H1 (cell line): ENCODE measurements around the gene ATP6V0D1. TPM values are rescaled to one million over a fixed set of nuclear protein-coding genes. Genes with fewer than 3 reads are reported as not detected.

ENCODE experiments used
- CTCF ChIA-PET: fragments of 300-600 bp; sonication (Branson Sonifier 250); formaldehyde crosslinking; loops from one replicate; lab custom pipeline; 2021; ENCODE audit not compliant: partially characterized antibody; lab: Charles Lee
- POLR2A ChIA-PET: fragments of 300-600 bp; sonication (Branson Sonifier 250); formaldehyde crosslinking; loops from one replicate; lab custom pipeline; 2021; ENCODE audit warnings: inconsistent platforms; ENCODE audit not compliant: partially characterized antibody; lab: Charles Lee
- DNase-seq, 2 experiments: peaks; one replicate each; pipeline versions ENCODE4 v3.0.0 to v3.0.0-alpha.2; 2010 to 2022; ENCODE audit warnings: low spot score in 2 of 2, low read depth in 1 of 2, mixed read lengths in 1 of 2
- FAIRE-seq: peaks from 2 replicates; lab custom pipeline; 2011; peaks lifted over from hg19 to GRCh38; lab: Jason Lieb, UNC
- H2AFZ ChIP-seq: 2 replicates; pipeline ENCODE4 v1.8.1; 2012; ENCODE audit warnings: low read length, inconsistent platforms
- H2AK5ac ChIP-seq: 2 replicates; pipeline ENCODE4 v1.6.1; 2013; ENCODE audit warnings: low read depth, low read length
- H2BK120ac ChIP-seq: replicated peaks from 2 replicates; pipeline ENCODE3; 2013; ENCODE audit warnings: low read depth, low read length, inconsistent platforms
- H2BK12ac ChIP-seq: 2 replicates; pipeline ENCODE4 v1.6.1; 2013; ENCODE audit warnings: low read depth, low read length
- H2BK15ac ChIP-seq: 2 replicates; pipeline ENCODE4 v1.6.1; 2013; ENCODE audit warnings: low read length
- H2BK20ac ChIP-seq: 2 replicates; pipeline ENCODE4 v1.6.1; 2013; ENCODE audit warnings: low read length
- H2BK5ac ChIP-seq: 2 replicates; pipeline ENCODE4 v1.6.1; 2013; ENCODE audit warnings: low read depth, low read length
- H3K14ac ChIP-seq: 2 replicates; pipeline ENCODE4 v1.6.1; 2013; ENCODE audit warnings: inconsistent platforms; ENCODE audit not compliant: insufficient read length
- H3K18ac ChIP-seq: 2 replicates; pipeline ENCODE4 v1.6.1; 2013; ENCODE audit warnings: low read length; ENCODE audit errors: extremely low read depth
- H3K23ac ChIP-seq: 2 replicates; pipeline ENCODE4 v1.6.1; 2013; ENCODE audit warnings: inconsistent platforms; ENCODE audit not compliant: insufficient read length
- H3K23me2 ChIP-seq: 2 replicates; pipeline ENCODE4 v1.6.1; 2013; ENCODE audit warnings: low read depth, low read length
- H3K27ac ChIP-seq: 2 replicates; pipeline ENCODE4 v1.6.1; 2011; ENCODE audit warnings: low read depth, low read length, inconsistent platforms
- H3K27me3 ChIP-seq, 4 experiments: replicated peaks in 1 of 4; 1 replicate in 1 of 4; 2 replicates in 3 of 4; pipeline versions ENCODE4 v1.6.1 to v1.8.1; 2011 to 2013; ENCODE audit warnings: low read length in 3 of 4, mild to moderate bottlenecking in 3 of 4, inconsistent platforms in 2 of 4, mixed read lengths in 2 of 4, moderate library complexity in 1 of 4; ENCODE audit not compliant: control insufficient read depth in 3 of 4, insufficient read depth in 3 of 4; ENCODE audit errors: extremely low read depth in 1 of 4
- H3K36me3 ChIP-seq, 4 experiments: 2 replicates each; pipeline versions ENCODE4 v1.6.1 to v1.8.1; 2011 to 2013; ENCODE audit warnings: mild to moderate bottlenecking in 4 of 4, low read length in 3 of 4, moderate library complexity in 2 of 4, control low read depth in 1 of 4, inconsistent platforms in 1 of 4; ENCODE audit not compliant: insufficient read depth in 4 of 4, control insufficient read depth in 2 of 4
- H3K4ac ChIP-seq: replicated peaks from 2 replicates; pipeline ENCODE3; 2013; ENCODE audit warnings: low read length, low read depth, mixed read lengths, inconsistent platforms; ENCODE audit not compliant: insufficient read length
- H3K4me1 ChIP-seq, 4 experiments: replicated peaks in 1 of 4; 1 replicate in 1 of 4; 2 replicates in 3 of 4; pipeline versions ENCODE4 v1.6.1 to v1.8.1; 2011 to 2013; ENCODE audit warnings: low read length in 3 of 4, inconsistent platforms in 2 of 4, mixed read lengths in 1 of 4; ENCODE audit not compliant: insufficient read depth in 4 of 4, control insufficient read depth in 3 of 4
- H3K4me2 ChIP-seq, 2 experiments: 2 replicates each; pipeline versions ENCODE4 v1.6.1 to v1.8.1; 2011 to 2013; ENCODE audit warnings: low read depth in 2 of 2, low read length in 2 of 2, control low read depth in 1 of 2, inconsistent platforms in 1 of 2, mild to moderate bottlenecking in 1 of 2; ENCODE audit not compliant: insufficient read depth in 1 of 2
- H3K4me3 ChIP-seq, 4 experiments: fragments of 200-600, 300-600 bp in 1 of 4; sonication (generic), shearing (Covaris generic), sonication (Bioruptor Twin) in 1 of 4; 2 replicates each; pipeline versions ENCODE4 v1.5.1 to v1.8.1; 2011 to 2016; ENCODE audit warnings: low read length in 4 of 4, low read depth in 3 of 4, control low read depth in 2 of 4, inconsistent platforms in 2 of 4, mild to moderate bottlenecking in 2 of 4, mixed read lengths in 1 of 4, moderate library complexity in 1 of 4; ENCODE audit not compliant: insufficient read depth in 2 of 4; ENCODE audit errors: extremely low read depth in 1 of 4
- H3K56ac ChIP-seq: replicated peaks from 2 replicates; pipeline ENCODE3; 2013; ENCODE audit warnings: low read depth, mild to moderate bottlenecking, mixed read lengths, low read length, inconsistent platforms; ENCODE audit not compliant: insufficient read length
- H3K79me1 ChIP-seq: 2 replicates; pipeline ENCODE4 v1.6.1; 2013; ENCODE audit warnings: low read depth, low read length, control low read depth
- H3K79me2 ChIP-seq, 2 experiments: 2 replicates each; pipeline versions ENCODE4 v1.6.1 to v1.8.1; 2012 to 2013; ENCODE audit warnings: low read length in 2 of 2, mild to moderate bottlenecking in 2 of 2, inconsistent platforms in 1 of 2; ENCODE audit not compliant: insufficient read depth in 2 of 2, control insufficient read depth in 1 of 2
- H3K9ac ChIP-seq, 4 experiments: replicated peaks in 1 of 4; 1 replicate in 1 of 4; 2 replicates in 3 of 4; pipeline versions ENCODE4 v1.6.1 to v1.8.1; 2011 to 2013; ENCODE audit warnings: low read depth in 3 of 4, low read length in 3 of 4, control low read depth in 2 of 4, mild to moderate bottlenecking in 2 of 4, moderate library complexity in 2 of 4, inconsistent platforms in 1 of 4; ENCODE audit errors: extremely low read depth in 1 of 4
- H3K9me3 ChIP-seq, 2 experiments: 2 replicates each; pipeline versions ENCODE4 v1.6.1 to v1.8.1; 2012 to 2013; ENCODE audit warnings: mild to moderate bottlenecking in 2 of 2, moderate library complexity in 2 of 2, control low read depth in 1 of 2, inconsistent platforms in 1 of 2, low read depth in 1 of 2, low read length in 1 of 2, mixed read lengths in 1 of 2; ENCODE audit not compliant: insufficient read depth in 2 of 2
- H4K20me1 ChIP-seq, 2 experiments: replicated peaks in 1 of 2; 2 replicates each; pipeline versions ENCODE3 to v1.8.1; 2011 to 2013; ENCODE audit warnings: inconsistent platforms in 2 of 2, low read length in 2 of 2, mild to moderate bottlenecking in 1 of 2; ENCODE audit not compliant: insufficient read depth in 2 of 2, control insufficient read depth in 1 of 2
- H4K5ac ChIP-seq: 2 replicates; pipeline ENCODE4 v1.6.1; 2013; ENCODE audit warnings: low read length, low read depth, mixed read lengths, inconsistent platforms; ENCODE audit not compliant: insufficient read length
- H4K8ac ChIP-seq: 2 replicates; pipeline ENCODE4 v1.8.0; 2013; ENCODE audit warnings: mild to moderate bottlenecking, moderate library complexity, low read length, inconsistent platforms; ENCODE audit not compliant: insufficient read depth; ENCODE audit errors: extremely low read depth
- H4K91ac ChIP-seq: replicated peaks from 2 replicates; pipeline ENCODE3; 2013; ENCODE audit warnings: low read length, mixed read lengths, inconsistent platforms; ENCODE audit not compliant: insufficient read length
- CREB1 ChIP-seq: IDR thresholded peaks from 2 replicates; pipeline ENCODE4 v1.6.1; 2012; ENCODE audit warnings: inconsistent platforms
- EGR1 ChIP-seq: IDR thresholded peaks from 2 replicates; pipeline ENCODE4 v1.6.1; 2011; ENCODE audit warnings: low read depth, low read length, borderline replicate concordance
- KDM4A ChIP-seq: IDR thresholded peaks from one replicate; pipeline ENCODE4 v1.7.1; 2012; ENCODE audit warnings: low read depth, mild to moderate bottlenecking, moderate library complexity, low read length, inconsistent platforms; ENCODE audit not compliant: severe bottlenecking
- MAFK ChIP-seq: IDR thresholded peaks from 2 replicates; pipeline ENCODE4 v1.6.1; 2012; ENCODE audit warnings: low read depth, mild to moderate bottlenecking, improper control_type of control experiment, low read length
- RBBP5 ChIP-seq: IDR thresholded peaks from 2 replicates; pipeline ENCODE4 v1.7.1; 2012; ENCODE audit warnings: low read depth, mild to moderate bottlenecking, inconsistent platforms, low read length, moderate library complexity, borderline replicate concordance
- SAP30 ChIP-seq: fragments of 300-600 bp; sonication (generic); IDR thresholded peaks from 2 replicates; pipeline ENCODE4 v1.7.1; 2012; ENCODE audit warnings: low read length, moderate library complexity, mild to moderate bottlenecking, inconsistent platforms; ENCODE audit not compliant: insufficient read depth, insufficient replicate concordance
- SP1 ChIP-seq: IDR thresholded peaks from 2 replicates; pipeline ENCODE4 v1.6.1; 2011; ENCODE audit warnings: low read depth, low read length
- SP2 ChIP-seq: IDR thresholded peaks from 2 replicates; pipeline ENCODE4 v1.6.1; 2012; ENCODE audit warnings: mild to moderate bottlenecking, low read length, inconsistent platforms
- TAF7 ChIP-seq: optimal IDR thresholded peaks from 2 replicates; pipeline ENCODE3; 2011; ENCODE audit warnings: low read depth, mild to moderate bottlenecking, inconsistent platforms, low read length, moderate library complexity, borderline replicate concordance
- ZNF274 ChIP-seq: IDR thresholded peaks from 2 replicates; pipeline ENCODE4 v1.7.0; 2012; ENCODE audit warnings: low read length, borderline replicate concordance; ENCODE audit errors: extremely low read depth
- WGBS, 2 experiments: shearing (Covaris generic) in 1 of 2; methylation state at CpG; one replicate each; pipeline versions ENCODE4 v1.1.6 to v1.1.7; 2013 to 2015; ENCODE audit warnings: low lambda C conversion rate in 2 of 2, mixed read lengths in 2 of 2, inconsistent platforms in 1 of 2, low coverage in 1 of 2, missing lambda C conversion rate in 1 of 2; ENCODE audit not compliant: insufficient replicate concordance in 2 of 2, insufficient coverage in 1 of 2, insufficient read length in 1 of 2; ENCODE audit errors: extremely low coverage in 1 of 2, missing lambda C conversion rate in 1 of 2; 5-methylcytosine and 5-hydroxymethylcytosine counted together
- polyA plus RNA-seq, 7 experiments: library from polyadenylated mRNA; depleted of rRNA in 3 of 7; stranded (reverse) in 5 of 7; unstranded in 2 of 7; fragments of >200 nt in 5 of 7; fragments of 200-250 nt in 2 of 7; gene quantifications; 1 replicate in 5 of 7; 2 replicates in 1 of 7; 4 replicates in 1 of 7; pipeline versions ENCODE4 v1.2.1 to v1.2.3, GENCODE V29; 2011 to 2013; ENCODE audit warnings: missing spikeins in 2 of 7, mixed read lengths in 2 of 7
- total RNA-seq: library from RNA; stranded (reverse); fragmentation: NEBNext Ultra II Directional; extraction: Animal tissue kit (Norgen Biotek cat#: 25700); gene quantifications from 2 replicates; pipeline ENCODE4 v1.2.1, GENCODE V29; 2021
- TF ChIP-seq, protein P1 (sequence below): IDR thresholded peaks from 2 replicates; pipeline ENCODE4 v1.6.1; 2012; ENCODE audit warnings: low read length, inconsistent platforms

The ATP6V0D1 gene
- total and polyA plus RNA-seq, 2 of the 8 experiments (the other 6 are each of a cell fraction or from before 2014, with no cell fraction given): 47.3 to 134 TPM

DNA sequence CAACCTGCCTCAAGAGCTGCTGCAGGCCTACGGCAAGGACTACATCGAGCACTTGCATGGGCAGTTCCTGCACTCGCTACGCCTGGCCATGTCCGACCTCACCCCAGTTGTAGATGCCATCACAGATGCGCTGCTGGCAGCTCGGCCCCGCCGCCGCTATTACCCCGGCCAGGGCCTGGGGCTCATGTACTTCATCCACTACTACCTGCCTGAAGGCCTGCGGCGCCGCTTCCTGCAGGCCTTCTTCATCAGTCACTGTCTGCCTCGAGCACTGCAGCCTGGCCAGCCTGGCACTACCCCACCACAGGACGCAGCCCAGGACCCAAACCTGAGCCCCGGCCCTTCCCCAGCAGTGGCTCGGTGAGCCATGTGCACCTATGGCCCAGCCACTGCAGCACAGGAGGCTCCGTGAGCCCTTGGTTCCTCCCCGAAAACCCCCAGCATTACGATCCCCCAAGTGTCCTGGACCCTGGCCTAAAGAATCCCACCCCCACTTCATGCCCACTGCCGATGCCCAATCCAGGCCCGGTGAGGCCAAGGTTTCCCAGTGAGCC is 44.2 kb downstream of the ATP6V0D1 start:
- Histone ChIP-seq H3K27ac (no peak overlapping the region), H2BK15ac (no peak overlapping the region), H3K79me2 (no peaks in the 10 kb centered on the region; a peak in 1 of 4 replicates), H3K4ac (no peak overlapping the region), H3K23me2 (peaks cover 2% of the 10 kb centered on the region; the same call in 1 of the 2 replicates), H2AFZ (no peak overlapping the region), H3K23ac (no peak overlapping the region), H4K20me1 (peaks cover 0 to 8% of the 10 kb centered on the region in 2 experiments), H2AK5ac (no peak overlapping the region), H3K4me3 (no peak overlapping the region), H3K36me3 (peaks cover 7 to 18% (median 9%) of the 10 kb centered on the region in 4 experiments; a peak in 7 of 8 replicates), H3K18ac (no peak overlapping the region), H3K56ac (no peak overlapping the region), H3K4me2 (no peak overlapping the region), H3K14ac (no peak overlapping the region), H2BK120ac (no peak overlapping the region), H3K9ac (no peak overlapping the region), H2BK12ac (no peak overlapping the region), H3K9me3 (no peaks in the 10 kb centered on the region), H2BK20ac (no peak overlapping the region), H4K91ac (no peak overlapping the region), H3K27me3 (no peaks in the 10 kb centered on the region), H4K8ac (no peak overlapping the region; the same call in 1 of the 2 replicates), H3K79me1 (peaks cover 4% of the 10 kb centered on the region; the same call in 1 of the 2 replicates), H2BK5ac (no peak overlapping the region), H3K4me1 (peaks cover 0 to 14% (median 13%) of the 10 kb centered on the region in 4 experiments; a peak in 6 of 7 replicates), H4K5ac (no peak overlapping the region)
- FAIRE-seq (no peak), DNase-seq (no peak)
- WGBS, 2 experiments: 94% methylated on average over 23 of the region's 23 CpGs; no CpG with 5 or more reads in 1 of the 2 experiments
- CTCF ChIA-PET: interaction anchor here (1.4 to 28.4 kb wide), 3 partner anchors 10 to 110 kb away, joined by 3 to 683 read pairs (median 25); partner anchors contain the start of genes KCTD19 and LRRC36
- POLR2A ChIA-PET: interaction anchor here (1.2 to 7.3 kb wide), 3 partner anchors 7 to 21 kb away, joined by 4 to 67 read pairs (median 5); no protein-coding TSS in a partner anchor
- TF ChIP-seq SP1: no peak
- TF ChIP-seq RBBP5: no peak
- TF ChIP-seq SP2: no peak
- no peak for TF ChIP-seq KDM4A
- TF ChIP-seq SAP30: no peak
- no peak for TF ChIP-seq CREB1
- TF ChIP-seq ZNF274: no peak
- TF ChIP-seq, protein P1, sequence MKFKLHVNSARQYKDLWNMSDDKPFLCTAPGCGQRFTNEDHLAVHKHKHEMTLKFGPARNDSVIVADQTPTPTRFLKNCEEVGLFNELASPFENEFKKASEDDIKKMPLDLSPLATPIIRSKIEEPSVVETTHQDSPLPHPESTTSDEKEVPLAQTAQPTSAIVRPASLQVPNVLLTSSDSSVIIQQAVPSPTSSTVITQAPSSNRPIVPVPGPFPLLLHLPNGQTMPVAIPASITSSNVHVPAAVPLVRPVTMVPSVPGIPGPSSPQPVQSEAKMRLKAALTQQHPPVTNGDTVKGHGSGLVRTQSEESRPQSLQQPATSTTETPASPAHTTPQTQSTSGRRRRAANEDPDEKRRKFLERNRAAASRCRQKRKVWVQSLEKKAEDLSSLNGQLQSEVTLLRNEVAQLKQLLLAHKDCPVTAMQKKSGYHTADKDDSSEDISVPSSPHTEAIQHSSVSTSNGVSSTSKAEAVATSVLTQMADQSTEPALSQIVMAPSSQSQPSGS: no peak
- no peak for TF ChIP-seq MAFK
- no peak for TF ChIP-seq TAF7
- TF ChIP-seq EGR1: no peak
